Activated effector memory CD4-positive, alpha-beta T cell treated with Interleukin-2 at 50 U/mL for 16 hours (primary cell): ENCODE measurements around the gene RENBP.

Source experiments
- DNase-seq: peaks from one replicate; pipeline ENCODE4 v3.0.0-alpha.2; 2020

The RENBP gene

GRCh38 chrX:153931748-153932147, 12.7 kb downstream of the RENBP start:
- no peak for DNase-seq

GRCh38 chrX:153931151-153931550, 13.3 kb downstream of the RENBP start:
- DNase-seq: no peak

GRCh38 chrX:153930011-153930910, 14.2 kb downstream of the RENBP start:
- DNase-seq: no peak

- DNase-seq: no peak
These were observed 14.9 kb downstream of the RENBP start for GRCh38 chrX:153929576-153929975.

GRCh38 chrX:153928846-153929245, 15.6 kb downstream of the RENBP start:
- no peak for DNase-seq

- DNase-seq: peak; percentile 91
These were observed 16.3 kb downstream of the RENBP start for GRCh38 chrX:153927922-153928760.

- DNase-seq: no peak
These were observed 16.8 kb downstream of the RENBP start for GRCh38 chrX:153927672-153927921.

GRCh38 chrX:153926858-153927671, 17.4 kb downstream of the RENBP start:
- DNase-seq: peak; percentile 71

GRCh38 chrX:153926552-153926857, 17.9 kb downstream of the RENBP start:
- DNase-seq: no peak

GRCh38 chrX:153925739-153926551, 18.5 kb downstream of the RENBP start, which contains the start of gene ARHGAP4:
Gene ARHGAP4 (minus strand): TSS chrX:153926264. CDS start chrX:153926202, 62 bp downstream.
- no peak for DNase-seq

- DNase-seq: no peak
These were observed 19.1 kb downstream of the RENBP start for GRCh38 chrX:153925387-153925738.

GRCh38 chrX:153924149-153924861, 20.1 kb downstream of the RENBP start:
- DNase-seq: no peak

- DNase-seq: no peak
These were observed 21.2 kb downstream of the RENBP start for GRCh38 chrX:153922932-153923857.

- no peak for DNase-seq
These were observed 22.7 kb downstream of the RENBP start for GRCh38 chrX:153921511-153922446.

- DNase-seq: no peak
These were observed 23.4 kb downstream of the RENBP start for GRCh38 chrX:153921070-153921469.

GRCh38 chrX:153920546-153920945, 23.9 kb downstream of the RENBP start:
- DNase-seq: no peak

GRCh38 chrX:153919281-153919680, 25.2 kb downstream of the RENBP start:
- no peak for DNase-seq

GRCh38 chrX:153917869-153918268, 26.6 kb downstream of the RENBP start:
- DNase-seq: no peak

GRCh38 chrX:153913701-153914100, 30.7 kb downstream of the RENBP start:
- DNase-seq: no peak

- no peak for DNase-seq
These were observed 31.2 kb downstream of the RENBP start for GRCh38 chrX:153913211-153913610.
